HG02884 (cell line): Measurements from ENCODE around the gene HRAS.

ENCODE experiments used
- ATAC-seq: cut with Tn5 transposase; IDR thresholded peaks from one replicate; pipeline ENCODE4 v1.9.1; 2021; ENCODE audit warnings: mild to moderate bottlenecking, moderate library complexity; ENCODE audit not compliant: unreplicated experiment

The HRAS gene

GRCh38 chr11:514606-515005, 20.8 kb downstream of the HRAS start:
- ATAC-seq = no peak

GRCh38 chr11:512761-513595, 22.4 kb downstream of the HRAS start:
- ATAC-seq = no peak

GRCh38 chr11:508956-509355, 26.4 kb downstream of the HRAS start:
- no peak for ATAC-seq

- ATAC-seq = no peak
Measured at GRCh38 chr11:507727-508515, 27.5 kb downstream of the HRAS start.

GRCh38 chr11:506995-507726, 28.2 kb downstream of the HRAS start, which contains the start of gene RNH1:
TSS of gene RNH1 (minus strand) at chr11:507242. CDS start at chr11:502162, 5,080 bp downstream.
- peak; percentile 43 for ATAC-seq

GRCh38 chr11:506238-506994, 29.0 kb downstream of the HRAS start:
- ATAC-seq = peak; percentile 44

- no peak for ATAC-seq
Measured at GRCh38 chr11:504994-505344, 30.4 kb downstream of the HRAS start.

GRCh38 chr11:504053-504993, 31.1 kb downstream of the HRAS start:
- no peak for ATAC-seq

GRCh38 chr11:503179-503981, 32.0 kb downstream of the HRAS start:
- no peak for ATAC-seq

- no peak for ATAC-seq
Measured at GRCh38 chr11:502288-503178, 32.8 kb downstream of the HRAS start.

GRCh38 chr11:501683-502287, 33.6 kb downstream of the HRAS start:
- ATAC-seq = no peak

GRCh38 chr11:501001-501682, 34.2 kb downstream of the HRAS start:
- no peak for ATAC-seq

GRCh38 chr11:499201-500076, 35.9 kb downstream of the HRAS start:
- no peak for ATAC-seq

GRCh38 chr11:498297-499181, 36.8 kb downstream of the HRAS start:
- no peak for ATAC-seq
